ENCODE measurements around the gene GRK4.

The GRK4 gene

GRCh38 chr4:3060946-3061345 is 97.6 kb downstream of the GRK4 start:
- TF ChIP-seq CTCF (IDR thresholded peaks at IDR 0.05; ENCODE audit: low read depth, low read length) (no peak), MAX (IDR thresholded peaks at IDR 0.05; ENCODE audit: low read depth, low read length) (no peak), MYC (IDR thresholded peaks at IDR 0.05; ENCODE audit: low read depth, low read length) (no peak), POLR2A (IDR thresholded peaks at IDR 0.05; ENCODE audit: extremely low read depth, insufficient read length) (no peak)
- H3K4me3 ChIP-seq (ENCODE audit: low read depth, low read length), result no peak overlapping the region
- no peak for DNase-seq (ENCODE audit: low read depth)

- no peak for DNase-seq (ENCODE audit: low read depth)
- no peak for TF ChIP-seq MAX (IDR thresholded peaks at IDR 0.05; ENCODE audit: low read depth, low read length)
- TF ChIP-seq CTCF (IDR thresholded peaks at IDR 0.05; ENCODE audit: low read depth, low read length), result no peak
- no peak for TF ChIP-seq MYC (IDR thresholded peaks at IDR 0.05; ENCODE audit: low read depth, low read length)
- TF ChIP-seq POLR2A (IDR thresholded peaks at IDR 0.05; ENCODE audit: extremely low read depth, insufficient read length), result no peak
- no peak overlapping the region for H3K4me3 ChIP-seq (ENCODE audit: low read depth, low read length)
Measured at GRCh38 chr4:3062471-3062870, 99.1 kb downstream of the GRK4 start.

GRCh38 chr4:3065551-3065950 is 102.2 kb downstream of the GRK4 start:
- TF ChIP-seq CTCF (IDR thresholded peaks at IDR 0.05; ENCODE audit: low read depth, low read length) (no peak), MAX (IDR thresholded peaks at IDR 0.05; ENCODE audit: low read depth, low read length) (no peak), MYC (IDR thresholded peaks at IDR 0.05; ENCODE audit: low read depth, low read length) (no peak), POLR2A (IDR thresholded peaks at IDR 0.05; ENCODE audit: extremely low read depth, insufficient read length) (no peak)
- H3K4me3 ChIP-seq (ENCODE audit: low read depth, low read length), result no peak overlapping the region
- no peak for DNase-seq (ENCODE audit: low read depth)

- TF ChIP-seq MYC (IDR thresholded peaks at IDR 0.05; ENCODE audit: low read depth, low read length) (no peak), MAX (IDR thresholded peaks at IDR 0.05; ENCODE audit: low read depth, low read length) (no peak), POLR2A (IDR thresholded peaks at IDR 0.05; ENCODE audit: extremely low read depth, insufficient read length) (no peak), CTCF (IDR thresholded peaks at IDR 0.05; ENCODE audit: low read depth, low read length) (no peak)
- DNase-seq (ENCODE audit: low read depth), result no peak
- no peak overlapping the region for H3K4me3 ChIP-seq (ENCODE audit: low read depth, low read length)
Measured at GRCh38 chr4:3066836-3067400, 103.5 kb downstream of the GRK4 start.

GRCh38 chr4:3067473-3068001 is 104.2 kb downstream of the GRK4 start:
- H3K4me3 ChIP-seq (ENCODE audit: low read depth, low read length), result no peak overlapping the region
- DNase-seq (ENCODE audit: low read depth), result no peak
- TF ChIP-seq MYC (IDR thresholded peaks at IDR 0.05; ENCODE audit: low read depth, low read length) (no peak), POLR2A (IDR thresholded peaks at IDR 0.05; ENCODE audit: extremely low read depth, insufficient read length) (no peak), MAX (IDR thresholded peaks at IDR 0.05; ENCODE audit: low read depth, low read length) (no peak), CTCF (IDR thresholded peaks at IDR 0.05; ENCODE audit: low read depth, low read length) (no peak)

Data from NB4 (cell line).